Panc1 (cell line): ENCODE results near the gene LAMB2. TPM values are rescaled to one million over a fixed set of nuclear protein-coding genes. Genes with fewer than 3 reads are reported as not detected.

Source experiments
- ATAC-seq: fragments of 200-7000 bp; cut with Tn5 transposase; 2 replicates; pipeline ENCODE4 v1.9.1; 2020; ENCODE audit warnings: mild to moderate bottlenecking, moderate library complexity
- BruUV-seq: library from RNA; stranded (reverse); fragments of 400-500 nt; replicated peaks from 2 replicates; lab custom pipeline; 2021; lab: Mats Ljungman, UMichigan
- CTCF ChIA-PET: fragments of 300-600 bp; sonication (Branson Sonifier 250); formaldehyde crosslinking; loops from one replicate; lab custom pipeline; 2022; ENCODE audit warnings: antibody characterized with exemption; lab: Charles Lee
- POLR2A ChIA-PET: fragments of 300-600 bp; sonication (Branson Sonifier 250); formaldehyde crosslinking; loops from one replicate; lab custom pipeline; 2022; ENCODE audit warnings: antibody characterized with exemption; lab: Charles Lee
- DNase-seq: peaks from one replicate; pipeline ENCODE4 v3.0.0-alpha.2; 2010; ENCODE audit warnings: low read depth, low spot score
- H3K27ac ChIP-seq: 2 replicates; pipeline ENCODE4 v1.5.1; 2011; ENCODE audit warnings: mild to moderate bottlenecking, low read length, inconsistent platforms
- H3K27me3 ChIP-seq: fragments of 200-500 bp; sonication (Bioruptor generic); 2 replicates; pipeline ENCODE4 v1.6.0; 2014; ENCODE audit warnings: low read length, inconsistent platforms; ENCODE audit not compliant: control insufficient read depth, insufficient read depth
- H3K36me3 ChIP-seq: fragments of 200-500 bp; sonication (Bioruptor generic); 2 replicates; pipeline ENCODE4 v1.5.1; 2014; ENCODE audit warnings: inconsistent platforms, mild to moderate bottlenecking, low read length, moderate library complexity; ENCODE audit not compliant: control insufficient read depth, insufficient read depth
- H3K4me1 ChIP-seq: 2 replicates; pipeline ENCODE4 v1.5.1; 2011; ENCODE audit warnings: inconsistent platforms, mild to moderate bottlenecking, low read length, moderate library complexity; ENCODE audit not compliant: control insufficient read depth, insufficient read depth
- H3K4me3 ChIP-seq, 2 experiments: 2 replicates each; pipeline ENCODE4 v1.5.1; 2011 to 2012; ENCODE audit warnings: low read depth in 2 of 2, low read length in 2 of 2, mild to moderate bottlenecking in 2 of 2, inconsistent platforms in 1 of 2, moderate library complexity in 1 of 2
- H3K9me3 ChIP-seq: fragments of 200-500 bp; sonication (Bioruptor generic); 2 replicates; pipeline ENCODE4 v1.5.1; 2014; ENCODE audit warnings: low read depth, mild to moderate bottlenecking, inconsistent platforms, low read length, moderate library complexity; ENCODE audit not compliant: control insufficient read depth, insufficient read depth
- POLR2AphosphoS5 ChIP-seq: IDR thresholded peaks from 2 replicates; pipeline ENCODE4 v1.6.1; 2012; ENCODE audit warnings: mild to moderate bottlenecking, low read depth, low read length, moderate library complexity
- SIN3A ChIP-seq: IDR thresholded peaks from 2 replicates; pipeline ENCODE4 v1.6.1; 2012; ENCODE audit warnings: low read depth, mild to moderate bottlenecking, low read length, moderate library complexity, borderline replicate concordance; ENCODE audit not compliant: insufficient read depth
- TCF7L2 ChIP-seq: IDR thresholded peaks from 2 replicates; pipeline ENCODE4 v1.6.1; 2011; ENCODE audit warnings: mild to moderate bottlenecking, low read depth, low read length, inconsistent platforms
- in situ Hi-C: cut with HindIII; loops from 2 replicates; pipeline ENCODE4 v1.10.0; 2016; ENCODE audit warnings: low sequenced_read_pairs, low pct_unique_long_range_greater_than_20kb
- intact Hi-C: fragments of 100-400 bp; cut with micrococcal nuclease; formaldehyde crosslinking; loops from one replicate; pipeline ENCODE4 v1.10.0; 2022; ENCODE audit not compliant: unreplicated experiment
- total RNA-seq: library from RNA; stranded (reverse); gene quantifications from one replicate; pipeline ENCODE4 v1.2.1, GENCODE V29; 2021; ENCODE audit not compliant: unreplicated experiment
- TF ChIP-seq, protein P1 (sequence below), 2 experiments: IDR thresholded peaks; 2 replicates each; pipeline ENCODE4 v1.6.1; 2011 to 2012; ENCODE audit warnings: low read depth in 2 of 2, control low read depth in 1 of 2, low read length in 1 of 2, mild to moderate bottlenecking in 1 of 2, moderate library complexity in 1 of 2; ENCODE audit not compliant: insufficient read depth in 1 of 2
- TF ChIP-seq, protein P2 (sequence below): fragments of 450-650 bp; IDR thresholded peaks from 2 replicates; pipeline ENCODE4 v1.5.1; 2017; ENCODE audit warnings: mild to moderate bottlenecking

Gene LAMB2
- total RNA-seq, 1 experiment from 2014 or later, result 189 TPM

DNA sequence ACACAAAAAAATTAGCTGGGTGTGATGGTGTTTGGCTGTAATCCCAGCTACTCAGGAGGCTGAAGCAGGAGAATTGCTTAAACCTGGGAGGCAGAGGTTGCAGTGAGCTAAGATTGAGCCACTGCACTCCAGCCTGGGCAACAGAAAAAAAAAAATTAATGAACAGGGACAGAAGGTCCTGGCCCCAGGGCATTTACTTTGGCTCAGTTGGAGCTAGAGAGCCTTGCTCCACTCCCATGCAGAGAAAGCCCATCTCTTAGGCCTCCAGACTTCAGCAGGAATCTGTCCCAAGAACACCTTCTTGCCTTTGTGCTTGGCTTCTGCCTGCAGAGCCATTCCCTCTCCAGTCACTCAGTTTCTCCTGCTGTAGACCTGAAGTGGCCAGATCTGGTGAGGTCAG lies 47.3 kb upstream of the LAMB2 start:
- no peaks in the 10 kb centered on the region for H3K36me3 ChIP-seq
- H3K4me3 ChIP-seq, result no peak overlapping the region
- no TSS peak for BruUV-seq
- TF ChIP-seq, protein P1, sequence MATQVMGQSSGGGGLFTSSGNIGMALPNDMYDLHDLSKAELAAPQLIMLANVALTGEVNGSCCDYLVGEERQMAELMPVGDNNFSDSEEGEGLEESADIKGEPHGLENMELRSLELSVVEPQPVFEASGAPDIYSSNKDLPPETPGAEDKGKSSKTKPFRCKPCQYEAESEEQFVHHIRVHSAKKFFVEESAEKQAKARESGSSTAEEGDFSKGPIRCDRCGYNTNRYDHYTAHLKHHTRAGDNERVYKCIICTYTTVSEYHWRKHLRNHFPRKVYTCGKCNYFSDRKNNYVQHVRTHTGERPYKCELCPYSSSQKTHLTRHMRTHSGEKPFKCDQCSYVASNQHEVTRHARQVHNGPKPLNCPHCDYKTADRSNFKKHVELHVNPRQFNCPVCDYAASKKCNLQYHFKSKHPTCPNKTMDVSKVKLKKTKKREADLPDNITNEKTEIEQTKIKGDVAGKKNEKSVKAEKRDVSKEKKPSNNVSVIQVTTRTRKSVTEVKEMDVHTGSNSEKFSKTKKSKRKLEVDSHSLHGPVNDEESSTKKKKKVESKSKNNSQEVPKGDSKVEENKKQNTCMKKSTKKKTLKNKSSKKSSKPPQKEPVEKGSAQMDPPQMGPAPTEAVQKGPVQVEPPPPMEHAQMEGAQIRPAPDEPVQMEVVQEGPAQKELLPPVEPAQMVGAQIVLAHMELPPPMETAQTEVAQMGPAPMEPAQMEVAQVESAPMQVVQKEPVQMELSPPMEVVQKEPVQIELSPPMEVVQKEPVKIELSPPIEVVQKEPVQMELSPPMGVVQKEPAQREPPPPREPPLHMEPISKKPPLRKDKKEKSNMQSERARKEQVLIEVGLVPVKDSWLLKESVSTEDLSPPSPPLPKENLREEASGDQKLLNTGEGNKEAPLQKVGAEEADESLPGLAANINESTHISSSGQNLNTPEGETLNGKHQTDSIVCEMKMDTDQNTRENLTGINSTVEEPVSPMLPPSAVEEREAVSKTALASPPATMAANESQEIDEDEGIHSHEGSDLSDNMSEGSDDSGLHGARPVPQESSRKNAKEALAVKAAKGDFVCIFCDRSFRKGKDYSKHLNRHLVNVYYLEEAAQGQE (IDR thresholded peaks at IDR 0.05; ENCODE audit: insufficient read depth in 1 of 2, low read depth in 2 of 2, low read length in 1 of 2), result no peak
- TF ChIP-seq, protein P2, sequence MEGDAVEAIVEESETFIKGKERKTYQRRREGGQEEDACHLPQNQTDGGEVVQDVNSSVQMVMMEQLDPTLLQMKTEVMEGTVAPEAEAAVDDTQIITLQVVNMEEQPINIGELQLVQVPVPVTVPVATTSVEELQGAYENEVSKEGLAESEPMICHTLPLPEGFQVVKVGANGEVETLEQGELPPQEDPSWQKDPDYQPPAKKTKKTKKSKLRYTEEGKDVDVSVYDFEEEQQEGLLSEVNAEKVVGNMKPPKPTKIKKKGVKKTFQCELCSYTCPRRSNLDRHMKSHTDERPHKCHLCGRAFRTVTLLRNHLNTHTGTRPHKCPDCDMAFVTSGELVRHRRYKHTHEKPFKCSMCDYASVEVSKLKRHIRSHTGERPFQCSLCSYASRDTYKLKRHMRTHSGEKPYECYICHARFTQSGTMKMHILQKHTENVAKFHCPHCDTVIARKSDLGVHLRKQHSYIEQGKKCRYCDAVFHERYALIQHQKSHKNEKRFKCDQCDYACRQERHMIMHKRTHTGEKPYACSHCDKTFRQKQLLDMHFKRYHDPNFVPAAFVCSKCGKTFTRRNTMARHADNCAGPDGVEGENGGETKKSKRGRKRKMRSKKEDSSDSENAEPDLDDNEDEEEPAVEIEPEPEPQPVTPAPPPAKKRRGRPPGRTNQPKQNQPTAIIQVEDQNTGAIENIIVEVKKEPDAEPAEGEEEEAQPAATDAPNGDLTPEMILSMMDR, result no peak
- TF ChIP-seq SIN3A (no peak), POLR2AphosphoS5 (no peak), TCF7L2 (no peak)
- ATAC-seq (no peak), DNase-seq (no peak)
- H3K27me3 ChIP-seq, result no peaks in the 10 kb centered on the region
- ChIA-PET CTCF (interaction anchor here (0.6 kb wide), 1 partner anchor 1141 kb away, joined by 9 read pairs; no protein-coding TSS in a partner anchor), POLR2A (no interaction called here)
- in situ Hi-C loops, result no loop called here
- no peak overlapping the region for H3K27ac ChIP-seq
- no peaks in the 10 kb centered on the region for H3K9me3 ChIP-seq
- H3K4me1 ChIP-seq, result no peaks in the 10 kb centered on the region
- intact Hi-C loops, result no loop called here

DNA sequence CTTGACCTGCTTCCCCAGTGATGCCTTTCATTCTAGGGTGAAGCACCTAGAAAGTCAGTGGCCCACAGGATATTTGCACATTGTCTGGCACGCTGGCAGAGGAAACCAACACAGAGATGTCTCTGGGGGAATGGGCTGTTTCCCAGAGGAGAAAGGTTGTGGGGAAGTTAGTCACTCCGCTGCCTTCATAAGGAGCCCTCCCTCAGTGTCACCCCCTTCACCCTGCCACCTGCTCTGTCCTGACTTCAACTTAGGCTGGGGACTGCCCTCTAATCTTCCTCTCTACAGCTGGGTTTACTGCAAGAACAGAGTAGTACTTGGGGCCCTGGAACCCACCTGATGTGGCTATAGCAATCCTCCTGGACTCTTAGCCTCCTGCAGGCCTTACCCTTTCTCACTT lies 44.2 kb upstream of the LAMB2 start:
- H3K9me3 ChIP-seq, result no peaks in the 10 kb centered on the region
- DNase-seq, result no peak
- ChIA-PET POLR2A (no interaction called here), CTCF (no interaction called here)
- H3K4me1 ChIP-seq, result peaks cover 2% of the 10 kb centered on the region
- TF ChIP-seq, protein P2, result no peak
- TF ChIP-seq POLR2AphosphoS5, result no peak
- no peak for TF ChIP-seq TCF7L2
- no peak for TF ChIP-seq SIN3A
- TF ChIP-seq, protein P1 (IDR thresholded peaks at IDR 0.05; ENCODE audit: insufficient read depth in 1 of 2, low read depth in 2 of 2, low read length in 1 of 2), result no peak
- no TSS peak for BruUV-seq
- intact Hi-C loops, result no loop called here
- H3K27ac ChIP-seq, result no peak overlapping the region
- H3K36me3 ChIP-seq, result no peaks in the 10 kb centered on the region
- H3K4me3 ChIP-seq, result no peak overlapping the region
- no peaks in the 10 kb centered on the region for H3K27me3 ChIP-seq
- peak; percentile 22; the same call in 1 of the 2 replicates for ATAC-seq
- in situ Hi-C loops, result no loop called here
